GM23248 (cell line): ENCODE data around the gene PDLIM7. TPM values are rescaled to one million over a fixed set of nuclear protein-coding genes. Genes with fewer than 3 reads are reported as not detected.

ENCODE experiments used
- DNase-seq: peaks from one replicate; pipeline ENCODE4 v3.0.0-alpha.2; 2015
- H2AFZ ChIP-seq: fragments of 200-600 bp; sonication (generic); 2 replicates; pipeline ENCODE4 v1.6.1; 2016; ENCODE audit warnings: antibody characterized with exemption
- H3F3A ChIP-seq: fragments of 200-600 bp; sonication (generic); 2 replicates; pipeline ENCODE4 v1.6.1; 2016; ENCODE audit warnings: mild to moderate bottlenecking, antibody characterized with exemption, mixed run types; ENCODE audit not compliant: insufficient read depth
- H3K27ac ChIP-seq: fragments of 200-600 bp; sonication (generic); 2 replicates; pipeline ENCODE4 v1.5.1; 2016; ENCODE audit warnings: mild to moderate bottlenecking
- H3K27me3 ChIP-seq: fragments of 200-600 bp; sonication (generic); replicated peaks from 2 replicates; pipeline ENCODE4 v1.6.1; 2016; ENCODE audit warnings: mild to moderate bottlenecking; ENCODE audit not compliant: insufficient read depth
- H3K36me3 ChIP-seq: fragments of 200-600 bp; sonication (generic); 2 replicates; pipeline ENCODE4 v1.6.1; 2016; ENCODE audit warnings: low read depth, mild to moderate bottlenecking
- H3K4me1 ChIP-seq: fragments of 200-600 bp; sonication (generic); 2 replicates; pipeline ENCODE4 v1.6.1; 2016; ENCODE audit warnings: mild to moderate bottlenecking; ENCODE audit not compliant: insufficient read depth
- H3K4me2 ChIP-seq: fragments of 200-600 bp; sonication (generic); one replicate; pipeline ENCODE4 v1.6.1; 2016; ENCODE audit warnings: mild to moderate bottlenecking; ENCODE audit not compliant: unreplicated experiment
- H3K4me3 ChIP-seq: fragments of 200-600 bp; sonication (generic); 2 replicates; pipeline ENCODE4 v1.5.1; 2016; ENCODE audit warnings: mild to moderate bottlenecking
- H3K79me2 ChIP-seq: fragments of 200-600 bp; sonication (generic); 2 replicates; pipeline ENCODE4 v1.6.1; 2016; ENCODE audit warnings: mild to moderate bottlenecking; ENCODE audit not compliant: insufficient read depth
- H3K9ac ChIP-seq: fragments of 200-600 bp; sonication (generic); 2 replicates; pipeline ENCODE4 v1.6.1; 2016; ENCODE audit warnings: mild to moderate bottlenecking
- H3K9me2 ChIP-seq: fragments of 200-600 bp; sonication (generic); 2 replicates; pipeline ENCODE4 v1.6.1; 2016; ENCODE audit warnings: mixed run types, mild to moderate bottlenecking, moderate library complexity; ENCODE audit not compliant: insufficient read depth
- H3K9me3 ChIP-seq: fragments of 200-600 bp; sonication (generic); one replicate; pipeline ENCODE4 v1.6.1; 2017; ENCODE audit warnings: low read depth
- H4K20me1 ChIP-seq: fragments of 200-600 bp; sonication (generic); 2 replicates; pipeline ENCODE4 v1.6.0; 2016; ENCODE audit not compliant: insufficient read depth
- EZH2 ChIP-seq: fragments of 200-600 bp; sonication (generic); IDR thresholded peaks from 2 replicates; pipeline ENCODE4 v1.6.1; 2018; ENCODE audit warnings: antibody characterized with exemption, mild to moderate bottlenecking; ENCODE audit not compliant: insufficient read depth, poor library complexity, severe bottlenecking
- EZH2phosphoT487 ChIP-seq: fragments of 200-600 bp; sonication (generic); IDR thresholded peaks from 2 replicates; pipeline ENCODE4 v1.6.1; 2018; ENCODE audit warnings: antibody characterized with exemption, moderate library complexity, mild to moderate bottlenecking, low read depth; ENCODE audit not compliant: insufficient read depth
- WGBS, 2 experiments: methylation state at CpG; one replicate each; pipeline ENCODE4 v1.1.6; 2015 to 2017; ENCODE audit warnings: low lambda C conversion rate in 2 of 2, low coverage in 1 of 2; ENCODE audit errors: missing lambda C conversion rate in 2 of 2; 5-methylcytosine and 5-hydroxymethylcytosine counted together
- in situ Hi-C: fragments of 300-500 bp; cut with MboI; formaldehyde crosslinking; loops from 2 replicates; pipeline ENCODE4 v1.15.0; 2020
- polyA plus RNA-seq: library from polyadenylated mRNA; unstranded; fragments of >200 nt; fragmentation: Nextera tagmentation; extraction: Ambion mirVana; gene quantifications from 2 replicates; pipeline ENCODE4 v1.2.1, GENCODE V29; 2016
- total RNA-seq: library from RNA; depleted of rRNA; stranded (reverse); fragments of >200 nt; shearing (Covaris generic); gene quantifications from 2 replicates; pipeline ENCODE4 v1.2.3, GENCODE V29; 2014

PDLIM7 gene
- total and polyA plus RNA-seq, 2 experiments from 2014 or later, result 320 to 556 TPM

DNA sequence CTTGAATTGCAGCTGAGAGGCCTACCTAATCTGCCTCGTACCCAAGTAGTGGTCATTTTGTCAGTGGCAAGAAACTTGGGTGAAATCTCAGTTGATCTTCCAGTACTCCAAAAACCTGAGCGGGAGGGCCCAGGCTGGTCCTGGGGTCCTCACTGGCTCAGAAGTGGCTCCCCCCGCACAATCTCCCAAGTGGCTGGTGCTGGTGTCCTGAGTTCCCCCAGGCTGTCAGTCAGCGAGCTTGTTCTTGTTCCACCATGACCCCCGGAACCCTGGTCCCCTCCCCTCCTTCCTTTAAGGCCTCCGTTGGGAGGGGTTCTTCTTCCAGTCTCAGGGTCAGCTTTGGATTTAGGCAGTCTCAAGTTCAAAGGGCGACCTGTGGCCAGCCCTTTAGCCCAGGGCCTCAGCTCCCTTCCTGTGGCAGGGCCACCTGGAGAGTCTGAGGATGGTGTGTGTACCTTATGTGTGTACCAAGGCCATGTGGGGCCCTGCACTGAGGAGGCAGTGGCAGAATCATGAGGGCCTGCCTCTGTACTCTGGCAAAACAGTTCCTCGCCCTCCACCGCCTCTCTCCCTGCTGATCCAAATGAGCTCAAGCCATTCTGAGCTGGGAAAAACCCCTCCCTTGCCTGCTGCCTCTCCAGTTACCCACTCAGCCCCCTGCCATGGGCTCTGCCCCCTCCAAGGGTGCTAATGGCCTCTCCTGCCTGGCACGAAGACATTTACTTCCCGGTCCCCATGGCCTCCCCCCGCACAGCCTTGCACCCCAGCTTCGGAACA, 19.5 kb downstream of the PDLIM7 start:
- no peaks in the 10 kb centered on the region for H4K20me1 ChIP-seq
- H3K27me3 ChIP-seq, result no peaks in the 10 kb centered on the region
- no peak overlapping the region for H3K4me3 ChIP-seq
- no peak overlapping the region for H3K4me2 ChIP-seq
- WGBS, 2 experiments, result 91 to 92% methylated on average over 13 of the region's 13 CpGs
- no peaks in the 10 kb centered on the region for H3K9me3 ChIP-seq
- no peak overlapping the region for H2AFZ ChIP-seq
- in situ Hi-C loops, result no loop called here
- peaks cover 69% of the 10 kb centered on the region for H3F3A ChIP-seq
- H3K4me1 ChIP-seq, result peaks cover 33% of the 10 kb centered on the region
- H3K9me2 ChIP-seq, result no peaks in the 10 kb centered on the region
- DNase-seq, result peak; percentile 41
- H3K79me2 ChIP-seq, result peaks cover under 1% of the 10 kb centered on the region
- no peaks in the 10 kb centered on the region for H3K36me3 ChIP-seq
- peak overlapping the region; percentile 67 for H3K27ac ChIP-seq
- no peak overlapping the region for H3K9ac ChIP-seq
- TF ChIP-seq EZH2phosphoT487 (no peak), EZH2 (no peak)

DNA sequence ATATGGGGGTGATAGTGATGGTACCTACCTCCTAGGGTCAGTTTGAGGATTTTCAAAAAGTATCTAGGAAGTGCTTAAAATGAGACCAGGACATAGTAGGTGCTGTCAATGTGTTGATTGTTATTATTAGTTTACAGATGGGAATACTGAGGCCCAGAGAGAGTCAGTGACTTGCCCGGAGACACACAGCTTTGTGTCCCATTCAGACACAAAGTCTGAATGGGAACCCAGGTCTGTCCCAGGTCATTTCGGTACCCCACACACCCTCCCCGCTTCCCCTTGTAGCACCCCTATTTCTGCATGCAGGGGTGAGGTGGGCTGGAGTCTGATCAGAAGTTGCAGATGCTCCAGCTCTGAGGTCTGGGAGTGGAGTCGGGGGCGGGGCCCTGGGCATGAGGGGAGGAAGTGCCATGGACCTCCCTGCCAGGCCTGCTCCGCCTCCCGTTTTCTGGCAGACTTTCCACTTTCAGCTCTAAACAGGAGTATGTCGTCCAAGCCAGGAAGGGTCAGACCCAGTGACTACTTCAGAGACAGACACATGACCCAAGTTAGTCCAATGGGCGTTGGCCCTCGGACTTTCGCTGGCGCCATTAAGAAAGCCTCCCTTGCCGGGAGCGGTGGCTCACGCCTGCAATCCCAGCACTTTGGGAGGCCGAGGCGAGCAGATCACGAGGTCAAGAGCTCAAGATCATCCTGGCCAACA, 20.7 kb downstream of the PDLIM7 start:
- H3K9ac ChIP-seq, result no peak overlapping the region
- H2AFZ ChIP-seq, result no peak overlapping the region
- no peak overlapping the region for H3K4me3 ChIP-seq
- no peaks in the 10 kb centered on the region for H3K36me3 ChIP-seq
- H3K9me3 ChIP-seq, result no peaks in the 10 kb centered on the region
- peak overlapping the region; percentile 67; the same call in 1 of the 2 replicates for H3K27ac ChIP-seq
- in situ Hi-C loops, result no loop called here
- no peaks in the 10 kb centered on the region for H3K9me2 ChIP-seq
- TF ChIP-seq EZH2phosphoT487 (no peak), EZH2 (no peak)
- H3K27me3 ChIP-seq, result no peaks in the 10 kb centered on the region
- peak; percentile 70 for DNase-seq
- 72 to 81% methylated on average over 16 to 18 of the region's 18 CpGs for WGBS, 2 experiments
- H3K79me2 ChIP-seq, result peaks cover 13% of the 10 kb centered on the region
- H3K4me2 ChIP-seq, result no peak overlapping the region
- H4K20me1 ChIP-seq, result no peaks in the 10 kb centered on the region
- peaks cover 57% of the 10 kb centered on the region for H3F3A ChIP-seq
- H3K4me1 ChIP-seq, result peaks cover 33% of the 10 kb centered on the region

DNA sequence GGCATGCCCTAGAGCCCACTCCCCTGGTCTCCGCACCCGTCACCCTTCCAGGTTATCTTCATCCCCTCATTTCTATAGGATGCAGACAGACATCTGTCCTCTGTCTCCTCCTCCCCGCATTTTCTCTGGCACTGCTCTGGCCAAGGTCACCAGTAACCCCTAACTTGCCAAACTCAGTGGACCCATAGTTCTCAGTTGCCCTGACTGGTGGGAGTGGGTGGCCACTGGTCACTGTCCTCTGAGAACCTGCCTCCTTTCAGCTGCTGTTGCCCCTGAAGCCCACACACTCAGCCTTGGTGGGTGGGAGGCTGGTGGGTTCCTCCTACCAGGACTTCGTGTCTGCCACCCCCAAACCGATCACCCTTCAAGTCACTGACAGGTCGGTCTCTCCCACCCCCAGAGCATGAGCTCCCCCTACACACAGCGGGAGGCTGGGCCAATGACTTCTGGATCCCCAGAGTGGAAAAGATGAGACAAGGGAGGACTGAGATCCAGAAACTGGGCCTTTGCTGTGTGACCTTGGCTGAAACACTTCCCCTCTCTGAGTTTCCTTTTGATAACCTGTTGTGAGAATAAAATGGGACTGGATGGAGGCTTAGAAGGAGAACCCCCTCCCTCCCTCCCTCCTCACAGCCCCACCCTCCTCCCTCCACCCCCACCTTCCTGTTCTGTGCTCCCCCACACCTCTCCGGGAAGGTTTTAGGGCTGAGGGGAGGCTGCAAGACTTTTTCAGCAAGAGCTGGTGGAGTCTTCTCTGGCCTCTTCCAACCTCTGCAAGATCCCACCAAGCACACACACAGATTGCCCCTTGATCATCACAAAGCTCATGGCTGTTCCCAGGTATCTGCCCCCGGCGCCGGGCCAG, 21.6 kb downstream of the PDLIM7 start:
- Histone ChIP-seq H3K9ac (no peak overlapping the region), H3K27me3 (no peaks in the 10 kb centered on the region), H3K9me3 (no peaks in the 10 kb centered on the region), H3K4me3 (no peak overlapping the region), H3K79me2 (peaks cover 21% of the 10 kb centered on the region), H3K4me2 (no peak overlapping the region), H3K9me2 (no peaks in the 10 kb centered on the region), H3K27ac (no peak overlapping the region), H2AFZ (no peak overlapping the region), H3F3A (peaks cover 56% of the 10 kb centered on the region), H4K20me1 (no peaks in the 10 kb centered on the region), H3K4me1 (peaks cover 33% of the 10 kb centered on the region), H3K36me3 (no peaks in the 10 kb centered on the region)
- TF ChIP-seq EZH2 (no peak), EZH2phosphoT487 (no peak)
- DNase-seq, result peak; percentile 50
- in situ Hi-C loops, result no loop called here
- 78 to 82% methylated on average over 11 of the region's 11 CpGs for WGBS, 2 experiments
